H1 (cell line): ENCODE measurements around the gene MR1. TPM values are rescaled to one million over a fixed set of nuclear protein-coding genes. Genes with fewer than 3 reads are reported as not detected.
A peak's percentile ranks its signal among the peaks of the same experiment; 100 is the strongest.

Experiments used
- CTCF ChIA-PET: fragments of 300-600 bp; sonication (Branson Sonifier 250); formaldehyde crosslinking; loops from one replicate; lab custom pipeline; 2021; ENCODE audit not compliant: partially characterized antibody; lab: Charles Lee
- POLR2A ChIA-PET: fragments of 300-600 bp; sonication (Branson Sonifier 250); formaldehyde crosslinking; loops from one replicate; lab custom pipeline; 2021; ENCODE audit warnings: inconsistent platforms; ENCODE audit not compliant: partially characterized antibody; lab: Charles Lee
- DNase-seq, 2 experiments: peaks; one replicate each; pipeline versions ENCODE4 v3.0.0 to v3.0.0-alpha.2; 2010 to 2022; ENCODE audit warnings: low spot score in 2 of 2, low read depth in 1 of 2, mixed read lengths in 1 of 2
- FAIRE-seq: peaks from 2 replicates; lab custom pipeline; 2011; peaks lifted over from hg19 to GRCh38; lab: Jason Lieb, UNC
- H2AFZ ChIP-seq: 2 replicates; pipeline ENCODE4 v1.8.1; 2012; ENCODE audit warnings: low read length, inconsistent platforms
- H2AK5ac ChIP-seq: 2 replicates; pipeline ENCODE4 v1.6.1; 2013; ENCODE audit warnings: low read depth, low read length
- H2BK120ac ChIP-seq: replicated peaks from 2 replicates; pipeline ENCODE3; 2013; ENCODE audit warnings: low read depth, low read length, inconsistent platforms
- H2BK12ac ChIP-seq: 2 replicates; pipeline ENCODE4 v1.6.1; 2013; ENCODE audit warnings: low read depth, low read length
- H2BK15ac ChIP-seq: 2 replicates; pipeline ENCODE4 v1.6.1; 2013; ENCODE audit warnings: low read length
- H2BK20ac ChIP-seq: 2 replicates; pipeline ENCODE4 v1.6.1; 2013; ENCODE audit warnings: low read length
- H2BK5ac ChIP-seq: 2 replicates; pipeline ENCODE4 v1.6.1; 2013; ENCODE audit warnings: low read depth, low read length
- H3K14ac ChIP-seq: 2 replicates; pipeline ENCODE4 v1.6.1; 2013; ENCODE audit warnings: inconsistent platforms; ENCODE audit not compliant: insufficient read length
- H3K18ac ChIP-seq: 2 replicates; pipeline ENCODE4 v1.6.1; 2013; ENCODE audit warnings: low read length; ENCODE audit errors: extremely low read depth
- H3K23ac ChIP-seq: 2 replicates; pipeline ENCODE4 v1.6.1; 2013; ENCODE audit warnings: inconsistent platforms; ENCODE audit not compliant: insufficient read length
- H3K23me2 ChIP-seq: 2 replicates; pipeline ENCODE4 v1.6.1; 2013; ENCODE audit warnings: low read depth, low read length
- H3K27ac ChIP-seq: 2 replicates; pipeline ENCODE4 v1.6.1; 2011; ENCODE audit warnings: low read depth, low read length, inconsistent platforms
- H3K27me3 ChIP-seq, 4 experiments: replicated peaks in 1 of 4; 1 replicate in 1 of 4; 2 replicates in 3 of 4; pipeline versions ENCODE4 v1.6.1 to v1.8.1; 2011 to 2013; ENCODE audit warnings: low read length in 3 of 4, mild to moderate bottlenecking in 3 of 4, inconsistent platforms in 2 of 4, mixed read lengths in 2 of 4, moderate library complexity in 1 of 4; ENCODE audit not compliant: control insufficient read depth in 3 of 4, insufficient read depth in 3 of 4; ENCODE audit errors: extremely low read depth in 1 of 4
- H3K36me3 ChIP-seq, 4 experiments: 2 replicates each; pipeline versions ENCODE4 v1.6.1 to v1.8.1; 2011 to 2013; ENCODE audit warnings: mild to moderate bottlenecking in 4 of 4, low read length in 3 of 4, moderate library complexity in 2 of 4, control low read depth in 1 of 4, inconsistent platforms in 1 of 4; ENCODE audit not compliant: insufficient read depth in 4 of 4, control insufficient read depth in 2 of 4
- H3K4ac ChIP-seq: replicated peaks from 2 replicates; pipeline ENCODE3; 2013; ENCODE audit warnings: low read length, low read depth, mixed read lengths, inconsistent platforms; ENCODE audit not compliant: insufficient read length
- H3K4me1 ChIP-seq, 4 experiments: replicated peaks in 1 of 4; 1 replicate in 1 of 4; 2 replicates in 3 of 4; pipeline versions ENCODE4 v1.6.1 to v1.8.1; 2011 to 2013; ENCODE audit warnings: low read length in 3 of 4, inconsistent platforms in 2 of 4, mixed read lengths in 1 of 4; ENCODE audit not compliant: insufficient read depth in 4 of 4, control insufficient read depth in 3 of 4
- H3K4me2 ChIP-seq, 2 experiments: 2 replicates each; pipeline versions ENCODE4 v1.6.1 to v1.8.1; 2011 to 2013; ENCODE audit warnings: low read depth in 2 of 2, low read length in 2 of 2, control low read depth in 1 of 2, inconsistent platforms in 1 of 2, mild to moderate bottlenecking in 1 of 2; ENCODE audit not compliant: insufficient read depth in 1 of 2
- H3K4me3 ChIP-seq, 4 experiments: fragments of 200-600, 300-600 bp in 1 of 4; sonication (generic), shearing (Covaris generic), sonication (Bioruptor Twin) in 1 of 4; 2 replicates each; pipeline versions ENCODE4 v1.5.1 to v1.8.1; 2011 to 2016; ENCODE audit warnings: low read length in 4 of 4, low read depth in 3 of 4, control low read depth in 2 of 4, inconsistent platforms in 2 of 4, mild to moderate bottlenecking in 2 of 4, mixed read lengths in 1 of 4, moderate library complexity in 1 of 4; ENCODE audit not compliant: insufficient read depth in 2 of 4; ENCODE audit errors: extremely low read depth in 1 of 4
- H3K56ac ChIP-seq: replicated peaks from 2 replicates; pipeline ENCODE3; 2013; ENCODE audit warnings: low read depth, mild to moderate bottlenecking, mixed read lengths, low read length, inconsistent platforms; ENCODE audit not compliant: insufficient read length
- H3K79me1 ChIP-seq: 2 replicates; pipeline ENCODE4 v1.6.1; 2013; ENCODE audit warnings: low read depth, low read length, control low read depth
- H3K79me2 ChIP-seq, 2 experiments: 2 replicates each; pipeline versions ENCODE4 v1.6.1 to v1.8.1; 2012 to 2013; ENCODE audit warnings: low read length in 2 of 2, mild to moderate bottlenecking in 2 of 2, inconsistent platforms in 1 of 2; ENCODE audit not compliant: insufficient read depth in 2 of 2, control insufficient read depth in 1 of 2
- H3K9ac ChIP-seq, 4 experiments: replicated peaks in 1 of 4; 1 replicate in 1 of 4; 2 replicates in 3 of 4; pipeline versions ENCODE4 v1.6.1 to v1.8.1; 2011 to 2013; ENCODE audit warnings: low read depth in 3 of 4, low read length in 3 of 4, control low read depth in 2 of 4, mild to moderate bottlenecking in 2 of 4, moderate library complexity in 2 of 4, inconsistent platforms in 1 of 4; ENCODE audit errors: extremely low read depth in 1 of 4
- H3K9me3 ChIP-seq, 2 experiments: 2 replicates each; pipeline versions ENCODE4 v1.6.1 to v1.8.1; 2012 to 2013; ENCODE audit warnings: mild to moderate bottlenecking in 2 of 2, moderate library complexity in 2 of 2, control low read depth in 1 of 2, inconsistent platforms in 1 of 2, low read depth in 1 of 2, low read length in 1 of 2, mixed read lengths in 1 of 2; ENCODE audit not compliant: insufficient read depth in 2 of 2
- H4K20me1 ChIP-seq, 2 experiments: replicated peaks in 1 of 2; 2 replicates each; pipeline versions ENCODE3 to v1.8.1; 2011 to 2013; ENCODE audit warnings: inconsistent platforms in 2 of 2, low read length in 2 of 2, mild to moderate bottlenecking in 1 of 2; ENCODE audit not compliant: insufficient read depth in 2 of 2, control insufficient read depth in 1 of 2
- H4K5ac ChIP-seq: 2 replicates; pipeline ENCODE4 v1.6.1; 2013; ENCODE audit warnings: low read length, low read depth, mixed read lengths, inconsistent platforms; ENCODE audit not compliant: insufficient read length
- H4K8ac ChIP-seq: 2 replicates; pipeline ENCODE4 v1.8.0; 2013; ENCODE audit warnings: mild to moderate bottlenecking, moderate library complexity, low read length, inconsistent platforms; ENCODE audit not compliant: insufficient read depth; ENCODE audit errors: extremely low read depth
- H4K91ac ChIP-seq: replicated peaks from 2 replicates; pipeline ENCODE3; 2013; ENCODE audit warnings: low read length, mixed read lengths, inconsistent platforms; ENCODE audit not compliant: insufficient read length
- CEBPB ChIP-seq: IDR thresholded peaks from 2 replicates; pipeline ENCODE4 v1.6.1; 2012; ENCODE audit warnings: low read depth, low read length
- HDAC2 ChIP-seq, 2 experiments: fragments of 300-600 bp in 1 of 2; sonication (generic) in 1 of 2; IDR thresholded peaks; 2 replicates each; pipeline ENCODE4 v1.6.1; 2011 to 2012; ENCODE audit warnings: low read depth in 2 of 2, low read length in 2 of 2, mild to moderate bottlenecking in 2 of 2, moderate library complexity in 2 of 2, borderline replicate concordance in 1 of 2, inconsistent platforms in 1 of 2
- KDM1A ChIP-seq: fragments of 200-600, 300-600 bp; sonication (generic); IDR thresholded peaks from 2 replicates; pipeline ENCODE4 v1.7.1; 2016; ENCODE audit warnings: mild to moderate bottlenecking, low read length, borderline replicate concordance
- KDM5A ChIP-seq: fragments of 200-600 bp; IDR thresholded peaks from 2 replicates; pipeline ENCODE4 v1.7.1; 2012; ENCODE audit warnings: mild to moderate bottlenecking, low read length, inconsistent platforms, mixed read lengths
- WGBS, 2 experiments: shearing (Covaris generic) in 1 of 2; methylation state at CpG; one replicate each; pipeline versions ENCODE4 v1.1.6 to v1.1.7; 2013 to 2015; ENCODE audit warnings: low lambda C conversion rate in 2 of 2, mixed read lengths in 2 of 2, inconsistent platforms in 1 of 2, low coverage in 1 of 2, missing lambda C conversion rate in 1 of 2; ENCODE audit not compliant: insufficient replicate concordance in 2 of 2, insufficient coverage in 1 of 2, insufficient read length in 1 of 2; ENCODE audit errors: extremely low coverage in 1 of 2, missing lambda C conversion rate in 1 of 2; 5-methylcytosine and 5-hydroxymethylcytosine counted together
- polyA plus RNA-seq, 7 experiments: library from polyadenylated mRNA; depleted of rRNA in 3 of 7; stranded (reverse) in 5 of 7; unstranded in 2 of 7; fragments of >200 nt in 5 of 7; fragments of 200-250 nt in 2 of 7; gene quantifications; 1 replicate in 5 of 7; 2 replicates in 1 of 7; 4 replicates in 1 of 7; pipeline versions ENCODE4 v1.2.1 to v1.2.3, GENCODE V29; 2011 to 2013; ENCODE audit warnings: missing spikeins in 2 of 7, mixed read lengths in 2 of 7
- total RNA-seq: library from RNA; stranded (reverse); fragmentation: NEBNext Ultra II Directional; extraction: Animal tissue kit (Norgen Biotek cat#: 25700); gene quantifications from 2 replicates; pipeline ENCODE4 v1.2.1, GENCODE V29; 2021

Gene MR1
- total and polyA plus RNA-seq, 2 of the 8 experiments (the other 6 are each of a cell fraction or from before 2014, with no cell fraction given), result 0.09 TPM; not detected in 1

GRCh38 chr1:181100934-181101333, 67.2 kb downstream of the MR1 start:
- Histone ChIP-seq H2BK5ac (no peak overlapping the region), H3K79me2 (no peaks in the 10 kb centered on the region), H3K4me1 (peaks cover 21 to 59% (median 30%) of the 10 kb centered on the region in 4 experiments), H4K8ac (no peak overlapping the region), H4K91ac (no peak overlapping the region), H3K27me3 (peaks cover 3 to 42% (median 25%) of the 10 kb centered on the region in 4 experiments), H3K36me3 (no peaks in the 10 kb centered on the region), H3K4ac (peak overlapping the region; percentile 9), H3K18ac (0 out of 2 replicates have a peak overlapping the region, but pooled peaks have one; percentile 12), H3K14ac (no peak overlapping the region), H3K23ac (no peak overlapping the region), H3K9me3 (no peaks in the 10 kb centered on the region), H4K5ac (no peak overlapping the region), H2BK20ac (no peak overlapping the region), H3K4me2 (peak overlapping the region; percentile 87 to 95; a peak in 3 of 4 replicates), H3K4me3 (peak overlapping the region in 3 of 4 experiments; percentile 39 to 60 (median 52); a peak in 2 of 8 replicates), H4K20me1 (no peaks in the 10 kb centered on the region), H2BK12ac (peak overlapping the region; percentile 32; the same call in 1 of the 2 replicates), H3K79me1 (no peaks in the 10 kb centered on the region), H3K23me2 (peaks cover 16% of the 10 kb centered on the region), H3K56ac (no peak overlapping the region), H2AK5ac (no peak overlapping the region), H3K27ac (peak overlapping the region; percentile 42; the same call in 1 of the 2 replicates), H2BK15ac (no peak overlapping the region; the same call in 1 of the 2 replicates), H3K9ac (no peak overlapping the region), H2BK120ac (no peak overlapping the region), H2AFZ (no peak overlapping the region)
- ChIA-PET CTCF (interaction anchor here (0.8 to 12.3 kb wide), 6 partner anchors 10 to 192 kb away, joined by 3 to 115 read pairs (median 4); no protein-coding TSS in a partner anchor), POLR2A (interaction anchor here (7.5 to 14.2 kb wide), 2 partner anchors 12 to 27 kb away, joined by 37 to 253 read pairs; partner anchors contain the start of gene IER5)
- TF ChIP-seq HDAC2 (IDR thresholded peaks at IDR 0.05; ENCODE audit: borderline replicate concordance in 1 of 2, low read depth in 2 of 2, low read length in 2 of 2) (peak in 1 of 2 experiments; percentile 87; a peak in 1 of 4 replicates), CEBPB (0 out of 2 replicates have a peak, but pooled peaks have one; percentile 19), KDM1A (peak; percentile 96), KDM5A (no peak)
- no peak for FAIRE-seq
- 68% methylated on average over 4 of the region's 4 CpGs; no CpG with 5 or more reads in 1 of the 2 experiments for WGBS, 2 experiments
- no peak for DNase-seq
